Measurements from ENCODE around the gene LRRC27.
"Not testable (repeated sequence)": the region's sequence is repeated elsewhere in the genome, so short reads cannot be mapped to it uniquely, and the experiment has no call there.

The LRRC27 gene

DNA sequence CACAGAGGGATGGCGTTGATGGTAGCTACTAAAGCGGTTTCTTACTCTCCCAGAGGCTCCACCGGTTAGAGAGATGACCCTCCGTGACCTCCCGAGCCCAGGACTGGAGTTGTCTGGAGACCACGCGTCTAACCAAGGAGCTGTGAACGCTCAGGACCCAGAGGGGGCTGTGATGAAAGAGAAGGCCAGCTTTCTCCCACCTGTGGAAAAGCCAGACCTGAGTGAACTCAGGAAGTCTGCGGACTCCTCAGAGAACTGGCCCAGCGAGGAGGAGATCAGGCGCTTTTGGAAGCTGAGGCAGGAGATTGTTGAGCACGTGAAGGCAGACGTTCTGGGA is 15.9 kb downstream of the LRRC27 start:
- TF ChIP-seq, protein P1, sequence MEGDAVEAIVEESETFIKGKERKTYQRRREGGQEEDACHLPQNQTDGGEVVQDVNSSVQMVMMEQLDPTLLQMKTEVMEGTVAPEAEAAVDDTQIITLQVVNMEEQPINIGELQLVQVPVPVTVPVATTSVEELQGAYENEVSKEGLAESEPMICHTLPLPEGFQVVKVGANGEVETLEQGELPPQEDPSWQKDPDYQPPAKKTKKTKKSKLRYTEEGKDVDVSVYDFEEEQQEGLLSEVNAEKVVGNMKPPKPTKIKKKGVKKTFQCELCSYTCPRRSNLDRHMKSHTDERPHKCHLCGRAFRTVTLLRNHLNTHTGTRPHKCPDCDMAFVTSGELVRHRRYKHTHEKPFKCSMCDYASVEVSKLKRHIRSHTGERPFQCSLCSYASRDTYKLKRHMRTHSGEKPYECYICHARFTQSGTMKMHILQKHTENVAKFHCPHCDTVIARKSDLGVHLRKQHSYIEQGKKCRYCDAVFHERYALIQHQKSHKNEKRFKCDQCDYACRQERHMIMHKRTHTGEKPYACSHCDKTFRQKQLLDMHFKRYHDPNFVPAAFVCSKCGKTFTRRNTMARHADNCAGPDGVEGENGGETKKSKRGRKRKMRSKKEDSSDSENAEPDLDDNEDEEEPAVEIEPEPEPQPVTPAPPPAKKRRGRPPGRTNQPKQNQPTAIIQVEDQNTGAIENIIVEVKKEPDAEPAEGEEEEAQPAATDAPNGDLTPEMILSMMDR (conservative IDR thresholded peaks at IDR 0.05; ENCODE audit: low read depth, low read length) = no peak
- DNase-seq (ENCODE audit: low read depth) = no peak
- no peak overlapping the region for H3K4me3 ChIP-seq (ENCODE audit: low read depth, low read length)

DNA sequence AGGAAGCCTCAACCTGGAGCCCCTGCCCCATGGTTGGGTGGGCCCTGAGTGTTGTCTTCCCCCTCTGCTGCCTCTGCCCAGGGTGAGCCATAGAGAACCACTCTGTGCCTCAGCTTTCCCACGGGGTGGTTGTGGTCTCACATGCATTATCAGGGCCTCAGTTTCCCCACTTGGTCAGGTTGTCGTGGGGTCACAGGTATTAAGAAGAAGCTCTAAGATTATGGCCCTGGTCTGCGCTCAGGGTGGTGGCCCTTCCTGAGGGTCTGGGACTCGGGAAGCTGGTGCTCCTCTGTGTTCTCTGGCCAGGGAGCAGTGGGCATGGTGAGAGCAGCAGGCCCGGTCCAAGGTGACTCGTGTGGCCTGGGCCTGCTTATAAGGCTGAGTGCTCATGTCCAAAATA is 17.8 kb downstream of the LRRC27 start:
- DNase-seq (ENCODE audit: low read depth) = no peak
- no peak overlapping the region for H3K4me3 ChIP-seq (ENCODE audit: low read depth, low read length)
- TF ChIP-seq, protein P1 (conservative IDR thresholded peaks at IDR 0.05; ENCODE audit: low read depth, low read length) = no peak

DNA sequence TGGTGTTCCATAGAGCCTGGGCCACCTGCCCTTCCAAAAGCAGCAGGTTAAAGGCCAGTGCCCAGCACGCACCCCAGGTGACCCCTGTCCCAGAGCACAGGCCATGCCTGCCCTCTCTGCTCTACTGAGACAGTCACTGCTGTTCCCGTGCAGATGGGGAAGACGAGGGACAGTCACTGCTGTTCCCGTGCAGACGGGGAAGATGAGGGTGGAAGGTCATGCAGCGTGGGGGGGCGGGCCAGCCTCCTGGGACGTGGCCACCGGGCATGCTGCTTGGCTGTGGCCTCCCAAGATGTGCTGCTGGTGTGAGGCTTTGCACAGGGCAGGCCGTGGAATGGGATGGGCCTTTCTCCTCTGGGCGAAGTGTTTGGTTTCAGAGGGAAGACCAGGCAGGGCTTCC is 18.4 kb downstream of the LRRC27 start:
- H3K4me3 ChIP-seq (ENCODE audit: low read depth, low read length) = no peak overlapping the region
- TF ChIP-seq, protein P1 (conservative IDR thresholded peaks at IDR 0.05; ENCODE audit: low read depth, low read length) = no peak
- DNase-seq (ENCODE audit: low read depth) = no peak

DNA sequence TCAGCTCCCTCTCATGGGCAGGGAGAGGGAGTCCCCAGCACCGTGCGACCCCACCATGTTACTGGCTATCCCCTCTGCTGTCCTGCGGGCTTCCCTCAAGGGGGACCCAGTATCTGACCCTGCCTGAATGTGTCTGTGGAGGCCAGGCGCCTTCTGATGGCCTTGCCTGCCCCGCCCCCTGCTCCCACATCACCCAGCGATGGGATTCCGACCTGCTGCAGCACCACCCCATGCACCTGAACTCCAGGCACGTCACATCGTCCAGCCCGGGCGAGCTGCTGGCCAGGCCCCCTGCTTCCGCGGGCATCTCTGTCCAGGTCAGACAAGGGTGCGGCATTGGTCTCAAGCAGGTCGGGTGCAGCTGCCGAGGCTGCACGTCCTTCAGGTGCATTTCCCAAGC is 19.0 kb downstream of the LRRC27 start:
- TF ChIP-seq, protein P1 (conservative IDR thresholded peaks at IDR 0.05; ENCODE audit: low read depth, low read length) = no peak
- no peak for DNase-seq (ENCODE audit: low read depth)
- H3K4me3 ChIP-seq (ENCODE audit: low read depth, low read length) = no peak overlapping the region

DNA sequence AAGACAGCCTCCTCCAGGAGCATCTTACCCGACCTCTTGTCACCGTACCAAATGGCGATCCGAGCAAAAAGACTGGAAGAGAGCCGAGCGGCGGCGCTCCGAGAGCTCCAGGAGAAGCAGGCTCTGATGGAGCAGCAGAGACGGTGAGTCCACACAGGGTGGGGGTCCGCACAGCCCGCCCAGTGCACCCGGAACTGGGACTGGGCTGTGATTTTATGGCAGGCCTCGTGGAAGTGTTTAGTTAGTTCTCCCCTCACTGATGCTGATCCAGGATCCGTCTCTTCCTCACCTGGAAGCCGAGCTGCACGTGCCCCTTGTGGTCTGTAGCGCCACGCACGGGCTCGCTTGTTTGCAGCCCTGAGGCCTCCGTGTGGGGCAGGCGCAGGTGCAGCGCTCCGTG is 19.6 kb downstream of the LRRC27 start:
- TF ChIP-seq, protein P1 (conservative IDR thresholded peaks at IDR 0.05; ENCODE audit: low read depth, low read length) = no peak
- H3K4me3 ChIP-seq (ENCODE audit: low read depth, low read length) = no peak overlapping the region
- DNase-seq (ENCODE audit: low read depth) = no peak

DNA sequence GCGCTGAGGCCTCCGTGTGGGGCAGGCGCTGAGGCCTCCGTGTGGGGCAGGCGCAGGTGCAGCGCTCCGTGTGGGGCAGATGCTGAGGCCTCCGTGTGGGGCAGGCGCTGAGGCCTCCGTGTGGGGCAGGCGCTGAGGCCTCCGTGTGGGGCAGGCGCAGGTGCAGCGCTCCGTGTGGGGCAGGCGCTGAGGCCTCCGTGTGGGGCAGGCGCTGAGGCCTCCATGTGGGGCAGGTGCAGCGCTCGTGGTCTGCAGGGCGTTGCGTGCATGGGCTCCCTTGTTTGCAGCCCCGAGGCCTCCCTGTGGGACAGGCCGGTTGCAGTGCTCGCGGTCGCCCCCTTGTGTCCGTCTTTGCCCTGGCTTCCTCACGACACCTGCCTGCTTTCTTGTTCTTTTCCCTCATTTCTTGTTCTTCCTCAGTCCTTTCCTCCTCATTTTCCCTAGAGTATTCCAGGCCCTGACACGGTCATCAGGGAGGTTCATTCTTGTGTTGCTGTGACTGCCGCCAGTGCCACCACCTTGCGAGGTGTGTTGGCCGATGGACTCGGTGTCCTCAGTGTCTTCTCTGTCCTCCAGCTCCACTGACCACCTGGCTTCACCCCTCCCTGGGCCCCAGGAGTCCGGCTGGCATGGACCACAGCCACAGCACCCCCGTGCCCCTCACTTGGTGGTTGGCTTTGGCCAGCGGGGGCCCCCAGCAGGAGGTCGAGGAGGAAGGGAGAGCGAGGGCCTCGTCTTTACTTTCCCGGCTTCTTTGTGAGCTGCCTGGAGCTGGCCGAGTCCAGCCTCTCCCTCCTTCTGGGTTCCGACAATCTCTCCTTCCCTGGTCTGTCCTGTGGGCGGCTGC is 20.7 kb downstream of the LRRC27 start:
- peak; percentile 72 for DNase-seq (ENCODE audit: low read depth)
- TF ChIP-seq, protein P1 (conservative IDR thresholded peaks at IDR 0.05; ENCODE audit: low read depth, low read length) = peak; percentile 84
- not testable (repeated sequence) for H3K4me3 ChIP-seq (ENCODE audit: low read depth, low read length)

All from choroid plexus epithelial cell (primary cell).